Measurements from ENCODE around the gene TOMM5. TPM values are rescaled to one million over a fixed set of nuclear protein-coding genes. Genes with fewer than 3 reads are reported as not detected.

Gene TOMM5
- total RNA-seq, 1 donor from 2014 or later, result 72.0 TPM

- Histone ChIP-seq H3K27ac (ENCODE audit: low read depth, low read length) (no peak overlapping the region), H3K36me3 (ENCODE audit: control insufficient read depth in 3 of 3, insufficient read depth in 3 of 3, low read length in 3 of 3) (no peaks in the 10 kb centered on the region), H3K27me3 (ENCODE audit: control insufficient read depth in 3 of 3, insufficient read depth in 3 of 3, low read length in 3 of 3) (no peaks in the 10 kb centered on the region), H3K4me1 (ENCODE audit: control insufficient read depth in 3 of 3, insufficient read depth in 3 of 3, low read length in 3 of 3) (peaks cover 0 to 4% (median 2%) of the 10 kb centered on the region in 3 donors), H3K4me3 (ENCODE audit: low read length in 3 of 3) (no peak overlapping the region), H3K9me3 (ENCODE audit: control insufficient read depth in 3 of 3, low read length in 3 of 3) (no peaks in the 10 kb centered on the region), H3K9ac (ENCODE audit: low read depth in 1 of 3, low read length in 3 of 3) (no peak overlapping the region)
Measured at GRCh38 chr9:37551888-37552287, 40.5 kb downstream of the TOMM5 start.

DNA sequence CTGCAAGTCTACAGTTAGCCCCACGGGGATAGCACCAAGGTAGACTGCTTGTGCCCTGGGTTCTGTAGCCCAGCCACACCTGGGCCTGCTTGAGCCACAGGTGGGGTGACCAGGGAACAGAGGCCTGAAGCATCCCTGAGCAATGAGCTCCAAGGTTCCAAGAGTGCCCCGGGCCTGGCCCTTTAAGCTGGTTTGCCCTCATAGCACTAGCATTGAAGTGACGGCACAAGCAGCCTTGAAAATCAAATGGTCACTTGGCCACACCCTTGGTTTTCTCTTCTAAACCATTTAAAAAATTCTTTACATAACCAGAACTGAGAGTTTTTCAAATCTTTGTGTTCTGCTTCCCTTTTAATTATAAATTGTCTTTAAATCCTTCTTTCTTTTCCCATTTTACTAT, 40.9 kb downstream of the TOMM5 start:
- peaks cover 0 to 4% (median 2%) of the 10 kb centered on the region in 3 donors for H3K4me1 ChIP-seq (ENCODE audit: control insufficient read depth in 3 of 3, insufficient read depth in 3 of 3, low read length in 3 of 3)
- H3K27me3 ChIP-seq (ENCODE audit: control insufficient read depth in 3 of 3, insufficient read depth in 3 of 3, low read length in 3 of 3), result no peaks in the 10 kb centered on the region
- no peaks in the 10 kb centered on the region for H3K36me3 ChIP-seq (ENCODE audit: control insufficient read depth in 3 of 3, insufficient read depth in 3 of 3, low read length in 3 of 3)
- no peak overlapping the region for H3K27ac ChIP-seq (ENCODE audit: low read depth, low read length)
- no peaks in the 10 kb centered on the region for H3K9me3 ChIP-seq (ENCODE audit: control insufficient read depth in 3 of 3, low read length in 3 of 3)
- no peak overlapping the region for H3K4me3 ChIP-seq (ENCODE audit: low read length in 3 of 3)
- H3K9ac ChIP-seq (ENCODE audit: low read depth in 1 of 3, low read length in 3 of 3), result no peak overlapping the region

- no peak overlapping the region for H3K27ac ChIP-seq (ENCODE audit: low read depth, low read length)
Measured at GRCh38 chr9:37550781-37551180, 41.6 kb downstream of the TOMM5 start.

GRCh38 chr9:37549527-37549926, 42.9 kb downstream of the TOMM5 start:
- Histone ChIP-seq H3K27ac (ENCODE audit: low read depth, low read length) (no peak overlapping the region), H3K4me1 (ENCODE audit: control insufficient read depth in 3 of 3, insufficient read depth in 3 of 3, low read length in 3 of 3) (peaks cover 0 to 4% (median 2%) of the 10 kb centered on the region in 3 donors), H3K9me3 (ENCODE audit: control insufficient read depth in 3 of 3, low read length in 3 of 3) (no peaks in the 10 kb centered on the region), H3K27me3 (ENCODE audit: control insufficient read depth in 3 of 3, insufficient read depth in 3 of 3, low read length in 3 of 3) (no peaks in the 10 kb centered on the region), H3K9ac (ENCODE audit: low read depth in 1 of 3, low read length in 3 of 3) (no peak overlapping the region), H3K36me3 (ENCODE audit: control insufficient read depth in 3 of 3, insufficient read depth in 3 of 3, low read length in 3 of 3) (no peaks in the 10 kb centered on the region), H3K4me3 (ENCODE audit: low read length in 3 of 3) (no peak overlapping the region)

More at GRCh38 chr9:37550781-37551180, 41.6 kb downstream of the TOMM5 start:
- Histone ChIP-seq H3K36me3 (ENCODE audit: control insufficient read depth in 3 of 3, insufficient read depth in 3 of 3, low read length in 3 of 3) (no peaks in the 10 kb centered on the region), H3K27me3 (ENCODE audit: control insufficient read depth in 3 of 3, insufficient read depth in 3 of 3, low read length in 3 of 3) (no peaks in the 10 kb centered on the region), H3K9me3 (ENCODE audit: control insufficient read depth in 3 of 3, low read length in 3 of 3) (no peaks in the 10 kb centered on the region), H3K4me1 (ENCODE audit: control insufficient read depth in 3 of 3, insufficient read depth in 3 of 3, low read length in 3 of 3) (peaks cover 0 to 4% (median 2%) of the 10 kb centered on the region in 3 donors), H3K4me3 (ENCODE audit: low read length in 3 of 3) (no peak overlapping the region), H3K9ac (ENCODE audit: low read depth in 1 of 3, low read length in 3 of 3) (no peak overlapping the region)

GRCh38 chr9:37547328-37547878, 45.0 kb downstream of the TOMM5 start:
- H3K9ac ChIP-seq (ENCODE audit: low read depth in 1 of 3, low read length in 3 of 3), result no peak overlapping the region
- H3K27me3 ChIP-seq (ENCODE audit: control insufficient read depth in 3 of 3, insufficient read depth in 3 of 3, low read length in 3 of 3), result no peaks in the 10 kb centered on the region
- H3K9me3 ChIP-seq (ENCODE audit: control insufficient read depth in 3 of 3, low read length in 3 of 3), result no peaks in the 10 kb centered on the region
- peaks cover 0 to 4% (median 2%) of the 10 kb centered on the region in 3 donors for H3K4me1 ChIP-seq (ENCODE audit: control insufficient read depth in 3 of 3, insufficient read depth in 3 of 3, low read length in 3 of 3)
- H3K4me3 ChIP-seq (ENCODE audit: low read length in 3 of 3), result no peak overlapping the region
- H3K36me3 ChIP-seq (ENCODE audit: control insufficient read depth in 3 of 3, insufficient read depth in 3 of 3, low read length in 3 of 3), result no peaks in the 10 kb centered on the region
- H3K27ac ChIP-seq (ENCODE audit: low read depth, low read length), result no peak overlapping the region

- no peaks in the 10 kb centered on the region for H3K9me3 ChIP-seq (ENCODE audit: control insufficient read depth in 3 of 3, low read length in 3 of 3)
- no peaks in the 10 kb centered on the region for H3K27me3 ChIP-seq (ENCODE audit: control insufficient read depth in 3 of 3, insufficient read depth in 3 of 3, low read length in 3 of 3)
- peaks cover 7 to 14% (median 9%) of the 10 kb centered on the region in 3 donors for H3K4me1 ChIP-seq (ENCODE audit: control insufficient read depth in 3 of 3, insufficient read depth in 3 of 3, low read length in 3 of 3)
- H3K9ac ChIP-seq (ENCODE audit: low read depth in 1 of 3, low read length in 3 of 3), result no peak overlapping the region
- no peak overlapping the region for H3K4me3 ChIP-seq (ENCODE audit: low read length in 3 of 3)
- H3K36me3 ChIP-seq (ENCODE audit: control insufficient read depth in 3 of 3, insufficient read depth in 3 of 3, low read length in 3 of 3), result peaks cover 5 to 13% (median 8%) of the 10 kb centered on the region in 3 donors
- H3K27ac ChIP-seq (ENCODE audit: low read depth, low read length), result no peak overlapping the region
Measured at GRCh38 chr9:37543468-37543867, 48.9 kb downstream of the TOMM5 start.

GRCh38 chr9:37542895-37543294, 49.5 kb downstream of the TOMM5 start:
- H3K4me3 ChIP-seq (ENCODE audit: low read length in 3 of 3), result no peak overlapping the region
- no peak overlapping the region for H3K9ac ChIP-seq (ENCODE audit: low read depth in 1 of 3, low read length in 3 of 3)
- H3K36me3 ChIP-seq (ENCODE audit: control insufficient read depth in 3 of 3, insufficient read depth in 3 of 3, low read length in 3 of 3), result peaks cover 10 to 17% (median 12%) of the 10 kb centered on the region in 3 donors
- H3K4me1 ChIP-seq (ENCODE audit: control insufficient read depth in 3 of 3, insufficient read depth in 3 of 3, low read length in 3 of 3), result peaks cover 7 to 14% (median 9%) of the 10 kb centered on the region in 3 donors
- no peaks in the 10 kb centered on the region for H3K27me3 ChIP-seq (ENCODE audit: control insufficient read depth in 3 of 3, insufficient read depth in 3 of 3, low read length in 3 of 3)
- H3K27ac ChIP-seq (ENCODE audit: low read depth, low read length), result no peak overlapping the region
- no peaks in the 10 kb centered on the region for H3K9me3 ChIP-seq (ENCODE audit: control insufficient read depth in 3 of 3, low read length in 3 of 3)

- H3K9ac ChIP-seq (ENCODE audit: low read depth in 1 of 3, low read length in 3 of 3), result no peak overlapping the region
- H3K27ac ChIP-seq (ENCODE audit: low read depth, low read length), result no peak overlapping the region
- H3K27me3 ChIP-seq (ENCODE audit: control insufficient read depth in 3 of 3, insufficient read depth in 3 of 3, low read length in 3 of 3), result no peaks in the 10 kb centered on the region
- no peak overlapping the region for H3K4me3 ChIP-seq (ENCODE audit: low read length in 3 of 3)
- H3K9me3 ChIP-seq (ENCODE audit: control insufficient read depth in 3 of 3, low read length in 3 of 3), result no peaks in the 10 kb centered on the region
- peaks cover 7 to 14% (median 9%) of the 10 kb centered on the region in 3 donors for H3K4me1 ChIP-seq (ENCODE audit: control insufficient read depth in 3 of 3, insufficient read depth in 3 of 3, low read length in 3 of 3)
- H3K36me3 ChIP-seq (ENCODE audit: control insufficient read depth in 3 of 3, insufficient read depth in 3 of 3, low read length in 3 of 3), result peaks cover 13 to 21% (median 16%) of the 10 kb centered on the region in 3 donors
Measured at GRCh38 chr9:37542488-37542887, 49.9 kb downstream of the TOMM5 start.

DNA sequence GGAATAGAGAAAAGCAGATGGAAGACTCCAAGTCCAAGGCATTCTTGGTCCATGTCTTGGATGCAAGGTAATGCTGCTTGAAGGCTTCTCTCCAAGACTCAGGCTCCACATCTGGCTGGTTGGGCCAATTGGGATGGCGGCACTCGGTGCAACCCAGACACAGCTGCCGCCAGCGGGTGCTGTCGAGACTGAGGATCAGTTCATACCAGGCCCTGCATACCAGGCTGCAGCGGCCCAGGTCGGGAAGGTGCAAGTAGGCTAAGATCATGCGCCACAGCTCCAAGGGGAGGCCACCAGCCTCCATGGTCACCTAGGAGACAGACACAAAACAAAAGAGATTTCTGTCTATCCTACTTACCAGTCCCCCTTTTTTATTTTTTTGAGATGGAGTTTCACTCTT, 50.9 kb downstream of the TOMM5 start:
- Histone ChIP-seq H3K4me3 (ENCODE audit: low read length in 3 of 3) (no peak overlapping the region), H3K27me3 (ENCODE audit: control insufficient read depth in 3 of 3, insufficient read depth in 3 of 3, low read length in 3 of 3) (no peaks in the 10 kb centered on the region), H3K9ac (ENCODE audit: low read depth in 1 of 3, low read length in 3 of 3) (no peak overlapping the region), H3K9me3 (ENCODE audit: control insufficient read depth in 3 of 3, low read length in 3 of 3) (no peaks in the 10 kb centered on the region), H3K4me1 (ENCODE audit: control insufficient read depth in 3 of 3, insufficient read depth in 3 of 3, low read length in 3 of 3) (peaks cover 7 to 14% (median 9%) of the 10 kb centered on the region in 3 donors), H3K36me3 (ENCODE audit: control insufficient read depth in 3 of 3, insufficient read depth in 3 of 3, low read length in 3 of 3) (peaks cover 22 to 31% (median 26%) of the 10 kb centered on the region in 3 donors), H3K27ac (ENCODE audit: low read depth, low read length) (no peak overlapping the region)

GRCh38 chr9:37540634-37541033, 51.8 kb downstream of the TOMM5 start:
- Histone ChIP-seq H3K9me3 (ENCODE audit: control insufficient read depth in 3 of 3, low read length in 3 of 3) (no peaks in the 10 kb centered on the region), H3K27ac (ENCODE audit: low read depth, low read length) (no peak overlapping the region), H3K36me3 (ENCODE audit: control insufficient read depth in 3 of 3, insufficient read depth in 3 of 3, low read length in 3 of 3) (peaks cover 29 to 35% (median 33%) of the 10 kb centered on the region in 3 donors)

More at GRCh38 chr9:37540634-37541033, 51.8 kb downstream of the TOMM5 start:
- Histone ChIP-seq H3K4me1 (ENCODE audit: control insufficient read depth in 3 of 3, insufficient read depth in 3 of 3, low read length in 3 of 3) (peaks cover 7 to 14% (median 9%) of the 10 kb centered on the region in 3 donors), H3K9ac (ENCODE audit: low read depth in 1 of 3, low read length in 3 of 3) (no peak overlapping the region), H3K27me3 (ENCODE audit: control insufficient read depth in 3 of 3, insufficient read depth in 3 of 3, low read length in 3 of 3) (no peaks in the 10 kb centered on the region), H3K4me3 (ENCODE audit: low read length in 3 of 3) (no peak overlapping the region)
